ENCODE results near the gene METTL15.
"Not testable (repeated sequence)": the region's sequence is repeated elsewhere in the genome, so short reads cannot be mapped to it uniquely, and the experiment has no call there.

METTL15 gene

DNA sequence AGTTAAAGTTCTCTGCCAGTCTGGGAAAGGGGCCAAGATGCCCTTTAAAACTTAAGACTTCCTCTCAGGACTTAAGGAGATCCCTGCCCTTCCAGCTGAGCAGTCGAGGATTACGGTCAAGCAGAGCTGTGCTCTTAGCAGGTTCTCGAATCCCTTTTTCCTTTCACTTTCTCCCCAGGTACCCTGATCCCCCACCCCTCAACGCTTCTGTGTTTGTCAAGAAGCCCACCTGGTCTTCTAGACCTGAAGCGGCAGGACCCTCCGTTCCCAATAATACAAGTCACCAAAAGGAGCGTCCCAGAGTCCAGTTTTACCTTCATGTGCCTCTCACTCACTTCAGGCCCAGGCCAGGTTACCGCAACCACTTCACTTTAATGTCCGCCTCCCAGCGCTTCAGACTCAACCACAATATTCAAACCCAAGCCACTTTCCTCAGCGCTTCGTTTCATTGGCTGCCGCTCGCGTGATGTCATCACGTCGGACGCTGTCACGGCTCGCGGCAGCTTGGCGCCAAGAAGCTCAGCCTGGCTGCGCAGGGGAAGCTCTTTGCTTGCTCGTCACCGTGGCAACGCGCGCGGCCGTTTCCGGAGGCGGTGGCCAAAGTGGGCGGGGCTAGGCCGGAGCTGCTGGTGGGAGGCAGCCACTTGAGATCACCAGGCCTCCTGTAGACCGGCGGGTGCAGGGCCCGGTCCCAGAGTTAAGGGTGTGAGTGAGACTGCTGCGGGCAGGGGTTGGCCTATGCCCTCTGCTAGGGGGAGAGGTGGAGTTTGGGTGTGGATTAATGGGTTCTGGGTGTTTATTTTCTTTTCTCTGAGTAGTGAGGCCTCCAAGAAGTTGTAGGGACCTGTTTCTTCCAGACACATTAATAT lies at the start of gene METTL15, which contains the start of gene KIF18A:
TSS of gene METTL15 (plus strand) at position 639 of the 869 bp plus-strand sequence. CDS start 4,947 bp downstream, outside the sequence.
TSS of gene KIF18A (minus strand) at position 407 of the 869 bp plus-strand sequence. CDS start 10,209 bp downstream, outside the sequence.
- Histone ChIP-seq H3K27me3 (ENCODE audit: control insufficient read depth in 1 of 2, insufficient read depth in 2 of 2, low read length in 2 of 2) (no peaks in the 10 kb centered on the region), H3K27ac (ENCODE audit: low read depth, low read length) (peak within 1 kb of the TSS; percentile 71), H3K9ac (ENCODE audit: low read length) (peak within 1 kb of the TSS; percentile 70), H3K4me1 (ENCODE audit: insufficient read depth, low read length) (peaks cover 36% of the 10 kb centered on the region), H3K9me3 (ENCODE audit: low read length) (no peaks in the 10 kb centered on the region), H3K4me3 (ENCODE audit: low read depth in 1 of 2, low read length in 2 of 2) (peak within 1 kb of the TSS; percentile 59 to 96), H3K36me3 (ENCODE audit: insufficient read depth, low read length) (no peaks in the 10 kb centered on the region)

- no peaks in the 10 kb centered on the region for H3K36me3 ChIP-seq (ENCODE audit: insufficient read depth, low read length)
- H3K27ac ChIP-seq (ENCODE audit: low read depth, low read length) = no peak overlapping the region
- H3K4me3 ChIP-seq (ENCODE audit: low read depth in 1 of 2, low read length in 2 of 2) = no peak overlapping the region
- H3K9me3 ChIP-seq (ENCODE audit: low read length) = no peaks in the 10 kb centered on the region
- H3K9ac ChIP-seq (ENCODE audit: low read length) = no peak overlapping the region
- H3K27me3 ChIP-seq (ENCODE audit: control insufficient read depth in 1 of 2, insufficient read depth in 2 of 2, low read length in 2 of 2) = no peaks in the 10 kb centered on the region
- no peaks in the 10 kb centered on the region for H3K4me1 ChIP-seq (ENCODE audit: insufficient read depth, low read length)
Observed at GRCh38 chr11:28071305-28071704, 36.9 kb upstream of the METTL15 start.

GRCh38 chr11:28072321-28072720 lies 35.9 kb upstream of the METTL15 start:
- H3K27me3 ChIP-seq (ENCODE audit: control insufficient read depth in 1 of 2, insufficient read depth in 2 of 2, low read length in 2 of 2) = no peaks in the 10 kb centered on the region
- no peaks in the 10 kb centered on the region for H3K4me1 ChIP-seq (ENCODE audit: insufficient read depth, low read length)
- no peak overlapping the region for H3K4me3 ChIP-seq (ENCODE audit: low read depth in 1 of 2, low read length in 2 of 2)
- no peaks in the 10 kb centered on the region for H3K9me3 ChIP-seq (ENCODE audit: low read length)
- no peak overlapping the region for H3K9ac ChIP-seq (ENCODE audit: low read length)
- H3K27ac ChIP-seq (ENCODE audit: low read depth, low read length) = no peak overlapping the region
- H3K36me3 ChIP-seq (ENCODE audit: insufficient read depth, low read length) = no peaks in the 10 kb centered on the region

- no peaks in the 10 kb centered on the region for H3K27me3 ChIP-seq (ENCODE audit: control insufficient read depth in 1 of 2, insufficient read depth in 2 of 2, low read length in 2 of 2)
- no peaks in the 10 kb centered on the region for H3K36me3 ChIP-seq (ENCODE audit: insufficient read depth, low read length)
- no peak overlapping the region for H3K27ac ChIP-seq (ENCODE audit: low read depth, low read length)
- H3K4me3 ChIP-seq (ENCODE audit: low read depth in 1 of 2, low read length in 2 of 2) = no peak overlapping the region
- H3K4me1 ChIP-seq (ENCODE audit: insufficient read depth, low read length) = no peaks in the 10 kb centered on the region
- H3K9ac ChIP-seq (ENCODE audit: low read length) = no peak overlapping the region
- H3K9me3 ChIP-seq (ENCODE audit: low read length) = no peaks in the 10 kb centered on the region
Observed at GRCh38 chr11:28077521-28077920, 30.7 kb upstream of the METTL15 start.

DNA sequence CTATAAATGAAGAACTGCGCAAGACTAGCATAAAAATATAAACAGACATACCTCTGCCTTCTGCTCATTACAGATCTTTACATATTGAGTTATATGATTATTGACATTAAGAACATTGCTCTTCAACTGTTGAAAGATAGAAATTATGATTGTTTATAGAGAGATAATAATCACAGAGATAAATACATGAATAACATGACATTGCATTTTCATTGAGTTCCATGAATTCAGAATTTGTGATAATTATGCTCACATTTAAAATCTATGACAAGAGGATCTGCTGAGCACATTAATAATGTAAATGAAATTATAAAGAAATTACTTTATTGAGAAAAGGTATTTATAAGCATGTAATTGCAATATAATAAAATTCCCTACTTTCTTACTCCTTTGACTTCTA lies 25.1 kb upstream of the METTL15 start:
- H3K27me3 ChIP-seq (ENCODE audit: control insufficient read depth in 1 of 2, insufficient read depth in 2 of 2, low read length in 2 of 2) = no peaks in the 10 kb centered on the region
- H3K36me3 ChIP-seq (ENCODE audit: insufficient read depth, low read length) = no peaks in the 10 kb centered on the region

DNA sequence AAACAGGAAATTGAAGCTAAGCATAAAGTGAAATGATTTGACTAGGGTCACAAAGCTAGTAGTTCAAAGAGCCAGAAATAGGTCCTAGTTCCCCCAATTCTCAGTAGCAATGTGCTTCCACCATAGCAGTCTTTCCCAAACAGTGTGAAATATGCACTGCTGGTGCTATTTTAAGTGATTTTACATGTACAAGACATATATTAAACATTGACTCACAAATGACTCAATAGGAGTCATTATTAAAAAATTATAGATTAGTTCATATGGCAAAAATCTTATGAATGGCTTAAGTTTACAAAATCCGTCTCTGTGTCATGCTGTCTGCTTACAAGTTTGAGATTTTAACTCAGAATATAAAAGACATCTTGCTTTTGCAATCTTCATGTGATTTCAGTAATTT lies 21.6 kb upstream of the METTL15 start:
- Histone ChIP-seq H3K4me3 (ENCODE audit: low read depth in 1 of 2, low read length in 2 of 2) (no peak overlapping the region), H3K9ac (ENCODE audit: low read length) (no peak overlapping the region), H3K4me1 (ENCODE audit: insufficient read depth, low read length) (no peaks in the 10 kb centered on the region), H3K27ac (ENCODE audit: low read depth, low read length) (no peak overlapping the region), H3K9me3 (ENCODE audit: low read length) (no peaks in the 10 kb centered on the region), H3K27me3 (ENCODE audit: control insufficient read depth in 1 of 2, insufficient read depth in 2 of 2, low read length in 2 of 2) (no peaks in the 10 kb centered on the region), H3K36me3 (ENCODE audit: insufficient read depth, low read length) (no peaks in the 10 kb centered on the region)

More for the DNA sequence above, 25.1 kb upstream of the METTL15 start:
- H3K27ac ChIP-seq (ENCODE audit: low read depth, low read length) = no peak overlapping the region
- no peak overlapping the region for H3K4me3 ChIP-seq (ENCODE audit: low read depth in 1 of 2, low read length in 2 of 2)
- H3K4me1 ChIP-seq (ENCODE audit: insufficient read depth, low read length) = no peaks in the 10 kb centered on the region
- no peaks in the 10 kb centered on the region for H3K9me3 ChIP-seq (ENCODE audit: low read length)
- H3K9ac ChIP-seq (ENCODE audit: low read length) = no peak overlapping the region

DNA sequence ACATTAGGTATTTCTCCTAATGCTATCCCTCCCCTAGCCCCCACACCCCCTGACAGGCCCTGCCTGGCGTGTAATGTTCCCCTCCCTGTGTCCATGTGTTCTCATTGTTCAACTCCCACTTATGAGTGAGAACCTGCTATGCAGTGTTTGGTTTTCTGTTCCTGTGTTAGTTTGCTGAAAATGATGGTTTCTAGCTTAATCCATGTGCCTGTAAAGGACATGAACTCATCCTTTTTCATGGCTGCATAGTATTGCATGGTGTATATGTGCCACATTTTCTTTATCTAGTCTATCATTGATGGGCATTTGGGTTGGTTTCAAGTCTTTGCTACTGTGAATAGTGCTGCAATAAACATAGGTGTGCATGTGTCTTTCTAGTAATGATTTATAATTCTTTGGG lies 21.0 kb upstream of the METTL15 start:
- not testable (repeated sequence) for H3K4me1 ChIP-seq (ENCODE audit: insufficient read depth, low read length); H3K9ac ChIP-seq (ENCODE audit: low read length); H3K4me3 ChIP-seq (ENCODE audit: low read depth in 1 of 2, low read length in 2 of 2); H3K27me3 ChIP-seq (ENCODE audit: control insufficient read depth in 1 of 2, insufficient read depth in 2 of 2, low read length in 2 of 2); H3K36me3 ChIP-seq (ENCODE audit: insufficient read depth, low read length); H3K9me3 ChIP-seq (ENCODE audit: low read length); H3K27ac ChIP-seq (ENCODE audit: low read depth, low read length)

- H3K4me3 ChIP-seq (ENCODE audit: low read depth in 1 of 2, low read length in 2 of 2); H3K27me3 ChIP-seq (ENCODE audit: control insufficient read depth in 1 of 2, insufficient read depth in 2 of 2, low read length in 2 of 2); H3K27ac ChIP-seq (ENCODE audit: low read depth, low read length); H3K36me3 ChIP-seq (ENCODE audit: insufficient read depth, low read length); H3K9ac ChIP-seq (ENCODE audit: low read length); H3K9me3 ChIP-seq (ENCODE audit: low read length); H3K4me1 ChIP-seq (ENCODE audit: insufficient read depth, low read length): not testable (repeated sequence)
Observed at GRCh38 chr11:28087693-28088092, 20.5 kb upstream of the METTL15 start.

DNA sequence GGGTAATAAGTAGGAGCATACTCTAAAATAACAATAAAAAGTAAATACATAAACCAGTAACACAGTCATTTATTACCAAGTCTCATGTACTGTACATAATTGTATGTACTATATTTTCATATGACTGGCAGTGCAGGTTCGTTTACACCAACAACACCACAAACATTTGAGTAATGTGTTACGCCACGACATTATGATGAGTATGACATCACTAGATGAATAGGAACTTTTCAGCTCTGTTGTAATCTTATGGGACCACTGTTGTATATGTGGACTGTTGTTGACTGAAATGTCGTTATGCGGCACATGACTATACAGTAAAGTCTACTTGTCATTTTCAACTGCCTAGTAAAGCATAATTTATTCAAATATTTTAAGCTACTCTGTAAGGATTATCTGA lies 18.8 kb upstream of the METTL15 start:
- H3K9me3 ChIP-seq (ENCODE audit: low read length) = no peaks in the 10 kb centered on the region
- H3K27me3 ChIP-seq (ENCODE audit: control insufficient read depth in 1 of 2, insufficient read depth in 2 of 2, low read length in 2 of 2) = no peaks in the 10 kb centered on the region
- no peaks in the 10 kb centered on the region for H3K4me1 ChIP-seq (ENCODE audit: insufficient read depth, low read length)
- no peak overlapping the region for H3K4me3 ChIP-seq (ENCODE audit: low read depth in 1 of 2, low read length in 2 of 2)
- no peaks in the 10 kb centered on the region for H3K36me3 ChIP-seq (ENCODE audit: insufficient read depth, low read length)
- H3K27ac ChIP-seq (ENCODE audit: low read depth, low read length) = no peak overlapping the region
- H3K9ac ChIP-seq (ENCODE audit: low read length) = no peak overlapping the region

- H3K4me1 ChIP-seq (ENCODE audit: insufficient read depth, low read length) = no peaks in the 10 kb centered on the region
- H3K27me3 ChIP-seq (ENCODE audit: control insufficient read depth in 1 of 2, insufficient read depth in 2 of 2, low read length in 2 of 2) = no peaks in the 10 kb centered on the region
- H3K4me3 ChIP-seq (ENCODE audit: low read depth in 1 of 2, low read length in 2 of 2) = no peak overlapping the region
- H3K27ac ChIP-seq (ENCODE audit: low read depth, low read length) = no peak overlapping the region
- H3K9me3 ChIP-seq (ENCODE audit: low read length) = no peaks in the 10 kb centered on the region
- H3K9ac ChIP-seq (ENCODE audit: low read length) = no peak overlapping the region
- H3K36me3 ChIP-seq (ENCODE audit: insufficient read depth, low read length) = no peaks in the 10 kb centered on the region
Observed at GRCh38 chr11:28090052-28090749, 18.0 kb upstream of the METTL15 start.

DNA sequence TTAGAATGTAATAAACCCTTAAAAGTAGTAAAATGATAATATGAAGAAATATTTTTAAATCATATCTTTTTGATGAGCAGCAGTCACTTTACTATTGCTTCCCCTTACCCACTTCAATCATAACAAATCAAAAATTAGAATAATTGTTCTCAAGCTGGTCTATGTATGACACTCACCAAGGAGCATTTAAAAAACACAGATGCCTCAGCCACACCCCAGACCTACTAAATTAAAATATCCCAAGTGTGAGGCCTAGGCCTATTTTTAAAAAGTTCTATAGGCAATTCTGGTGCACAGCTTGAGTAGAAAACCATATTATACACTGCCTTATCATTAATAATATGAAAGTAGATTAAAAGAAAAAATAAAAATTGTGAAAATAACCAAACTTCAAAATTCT lies 15.4 kb upstream of the METTL15 start:
- H3K27me3 ChIP-seq (ENCODE audit: control insufficient read depth in 1 of 2, insufficient read depth in 2 of 2, low read length in 2 of 2) = no peaks in the 10 kb centered on the region
- no peak overlapping the region for H3K27ac ChIP-seq (ENCODE audit: low read depth, low read length)
- H3K36me3 ChIP-seq (ENCODE audit: insufficient read depth, low read length) = no peaks in the 10 kb centered on the region
- no peaks in the 10 kb centered on the region for H3K9me3 ChIP-seq (ENCODE audit: low read length)
- H3K9ac ChIP-seq (ENCODE audit: low read length) = no peak overlapping the region
- no peak overlapping the region for H3K4me3 ChIP-seq (ENCODE audit: low read depth in 1 of 2, low read length in 2 of 2)
- no peaks in the 10 kb centered on the region for H3K4me1 ChIP-seq (ENCODE audit: insufficient read depth, low read length)
